Measurements from ENCODE around the gene RNF34.

- no peak for TF ChIP-seq GATA2 (IDR thresholded peaks at IDR 0.05; ENCODE audit: low read depth, low read length)
- TF ChIP-seq GATA3 (IDR thresholded peaks at IDR 0.05; ENCODE audit: low read depth, low read length), result no peak
These were observed 20.2 kb downstream of the RNF34 start for GRCh38 chr12:121420109-121420508.
